B cell (primary cell): ENCODE results near the gene FKBP1B. TPM values are rescaled to one million over a fixed set of nuclear protein-coding genes. Genes with fewer than 3 reads are reported as not detected.

Experiments used
- ATAC-seq: fragments of 200-7000 bp; cut with Tn5 transposase; one replicate; pipeline ENCODE4 v1.10.0; 2021; ENCODE audit warnings: low read depth, mild to moderate bottlenecking, moderate number of reproducible peaks, moderate library complexity
- CTCF ChIA-PET: fragments of 350-600 bp; sonication (Branson Sonifier 250); formaldehyde crosslinking; loops from one replicate; lab custom pipeline; 2021; ENCODE audit warnings: antibody characterized with exemption, inconsistent platforms; lab: Charles Lee
- POLR2A ChIA-PET: fragments of 350-600 bp; sonication (Branson Sonifier 250); formaldehyde crosslinking; loops from one replicate; lab custom pipeline; 2021; ENCODE audit warnings: antibody characterized with exemption; lab: Charles Lee
- DNase-seq: peaks from one replicate; pipeline ENCODE4 v3.0.0; 2013
- H2AFZ ChIP-seq: 2 replicates; pipeline ENCODE4 v1.6.1; 2012; ENCODE audit warnings: mild to moderate bottlenecking, low read depth, low read length; ENCODE audit not compliant: insufficient read depth, poor library complexity, severe bottlenecking
- H3K27ac ChIP-seq, 2 donors: 1 replicate in 1 of 2; 2 replicates in 1 of 2; pipeline ENCODE4 v1.5.1; 2012 to 2013; ENCODE audit warnings: low read length in 2 of 2, mild to moderate bottlenecking in 2 of 2, moderate library complexity in 1 of 2
- H3K27me3 ChIP-seq, 4 experiments: fragments of 200-600 bp in 1 of 4; sonication (generic) in 1 of 4; replicated peaks in 1 of 4; 1 replicate in 2 of 4; 2 replicates in 2 of 4; pipeline versions ENCODE4 v1.6.1 to v1.7.0; 2013 to 2016; ENCODE audit warnings: low read length in 3 of 4, mild to moderate bottlenecking in 2 of 4, mixed read lengths in 1 of 4, moderate library complexity in 1 of 4; ENCODE audit not compliant: insufficient read depth in 4 of 4, control insufficient read depth in 3 of 4; ENCODE audit errors: control extremely low read depth in 1 of 4
- H3K36me3 ChIP-seq, 2 experiments: replicated peaks in 1 of 2; 1 replicate in 1 of 2; 2 replicates in 1 of 2; pipeline versions ENCODE4 v1.6.1 to v1.7.1; 2013; ENCODE audit warnings: low read length in 1 of 2; ENCODE audit not compliant: insufficient read depth in 2 of 2, control insufficient read depth in 1 of 2; ENCODE audit errors: control extremely low read depth in 1 of 2, extremely low read depth in 1 of 2
- H3K4me1 ChIP-seq, 2 donors: fragments of 200-600 bp in 1 of 2; sonication (generic) in 1 of 2; 1 replicate in 1 of 2; 2 replicates in 1 of 2; pipeline versions ENCODE4 v1.5.1 to v1.6.1; 2013 to 2017; ENCODE audit warnings: low read length in 2 of 2; ENCODE audit not compliant: control insufficient read depth in 2 of 2, insufficient read depth in 2 of 2
- H3K4me2 ChIP-seq: replicated peaks from 2 replicates; pipeline ENCODE3; 2012; ENCODE audit warnings: mild to moderate bottlenecking, low read depth, low read length; ENCODE audit not compliant: poor library complexity, severe bottlenecking
- H3K4me3 ChIP-seq, 5 experiments: fragments of 200-600 bp in 1 of 5; sonication (generic) in 1 of 5; 1 replicate in 3 of 5; 2 replicates in 2 of 5; pipeline versions ENCODE4 v1.5.1 to v1.7.0; 2011 to 2016; ENCODE audit warnings: low read length in 4 of 5, mild to moderate bottlenecking in 4 of 5, low read depth in 2 of 5, control low read depth in 1 of 5, moderate library complexity in 1 of 5; ENCODE audit not compliant: insufficient read depth in 1 of 5; ENCODE audit errors: control extremely low read depth in 1 of 5, extremely low read depth in 1 of 5
- H3K79me2 ChIP-seq: fragments of 200-600 bp; sonication (generic); one replicate; pipeline ENCODE4 v1.6.0; 2016; ENCODE audit warnings: low read length; ENCODE audit not compliant: control insufficient read depth, insufficient read depth
- H3K9ac ChIP-seq: fragments of 200-600 bp; sonication (generic); 2 replicates; pipeline ENCODE4 v1.6.1; 2017; ENCODE audit warnings: mild to moderate bottlenecking, low read length, moderate library complexity
- H3K9me3 ChIP-seq, 3 donors: one replicate each; pipeline versions ENCODE4 v1.6.1 to v1.7.1; 2013; ENCODE audit warnings: low read length in 2 of 3; ENCODE audit not compliant: control insufficient read depth in 2 of 3, insufficient read depth in 1 of 3; ENCODE audit errors: control extremely low read depth in 1 of 3
- H4K20me1 ChIP-seq: 2 replicates; pipeline ENCODE4 v1.6.0; 2012; ENCODE audit warnings: mild to moderate bottlenecking, low read length; ENCODE audit not compliant: insufficient read depth, control insufficient read depth, poor library complexity, severe bottlenecking
- H3K27ac Mint-ChIP-seq: one replicate; pipeline ENCODE4 v1.8.0; 2021; ENCODE audit warnings: mixed read lengths
- H3K27me3 Mint-ChIP-seq: one replicate; pipeline ENCODE4 v1.8.0; 2021; ENCODE audit warnings: mixed read lengths
- H3K4me1 Mint-ChIP-seq: one replicate; pipeline ENCODE4 v1.8.0; 2021; ENCODE audit warnings: mixed read lengths
- H3K4me3 Mint-ChIP-seq: one replicate; pipeline ENCODE4 v1.8.0; 2021; ENCODE audit warnings: mixed read lengths
- H3K9me3 Mint-ChIP-seq: one replicate; pipeline ENCODE4 v1.8.0; 2022; ENCODE audit warnings: mixed read lengths; ENCODE audit not compliant: insufficient read depth
- EZH2 ChIP-seq: IDR thresholded peaks from 2 replicates; pipeline ENCODE4 v1.6.1; 2012; ENCODE audit warnings: borderline replicate concordance, low read depth, mild to moderate bottlenecking, moderate library complexity, low read length; ENCODE audit not compliant: insufficient read depth, poor library complexity, severe bottlenecking
- WGBS: methylation state at CpG from one replicate; pipeline ENCODE4 v1.1.5; 2013; ENCODE audit warnings: missing lambda C conversion rate; ENCODE audit not compliant: insufficient coverage; 5-methylcytosine and 5-hydroxymethylcytosine counted together
- intact Hi-C: fragments of 100-400 bp; cut with micrococcal nuclease; formaldehyde crosslinking; loops from one replicate; pipeline ENCODE4 v1.10.0; 2022
- polyA plus RNA-seq: library from polyadenylated mRNA; depleted of rRNA; stranded (reverse); fragments of >200 nt; gene quantifications from 2 replicates; pipeline ENCODE4 v1.2.3, GENCODE V29; 2012
- total RNA-seq, 2 donors: library from RNA; stranded (reverse); fragments of 120-200 nt in 1 of 2; gene quantifications; 1 replicate in 1 of 2; 2 replicates in 1 of 2; pipeline versions ENCODE4 v1.2.3 to v1.2.4, GENCODE V29; 2013 to 2022
- TF ChIP-seq, protein P1 (sequence below): fragments of 200-600 bp; IDR thresholded peaks from one replicate; pipeline ENCODE4 v1.8.0; 2022; ENCODE audit warnings: antibody characterized with exemption, mild to moderate bottlenecking

The FKBP1B gene
- total and polyA plus RNA-seq, 2 donors (not counting 1 experiment from before 2014, with no cell fraction given): 0.85 to 3.8 TPM

- no peak overlapping the region for H3K27ac Mint-ChIP-seq
- ChIA-PET POLR2A (no interaction called here), CTCF (interaction anchor here (2.6 kb wide), 1 partner anchor 21 kb away, joined by 7 read pairs; the partner anchor contains the start of gene TP53I3)
These were observed 56.3 kb downstream of the FKBP1B start for GRCh38 chr2:24105816-24106215.

GRCh38 chr2:24106786-24107185 is 57.2 kb downstream of the FKBP1B start:
- H3K9ac ChIP-seq: no peak overlapping the region
- H2AFZ ChIP-seq: no peak overlapping the region
- H3K27me3 ChIP-seq: no peaks in the 10 kb centered on the region
- H4K20me1 ChIP-seq: no peaks in the 10 kb centered on the region
- H3K4me1 Mint-ChIP-seq: peaks cover 22% of the 10 kb centered on the region
- TF ChIP-seq, protein P1, sequence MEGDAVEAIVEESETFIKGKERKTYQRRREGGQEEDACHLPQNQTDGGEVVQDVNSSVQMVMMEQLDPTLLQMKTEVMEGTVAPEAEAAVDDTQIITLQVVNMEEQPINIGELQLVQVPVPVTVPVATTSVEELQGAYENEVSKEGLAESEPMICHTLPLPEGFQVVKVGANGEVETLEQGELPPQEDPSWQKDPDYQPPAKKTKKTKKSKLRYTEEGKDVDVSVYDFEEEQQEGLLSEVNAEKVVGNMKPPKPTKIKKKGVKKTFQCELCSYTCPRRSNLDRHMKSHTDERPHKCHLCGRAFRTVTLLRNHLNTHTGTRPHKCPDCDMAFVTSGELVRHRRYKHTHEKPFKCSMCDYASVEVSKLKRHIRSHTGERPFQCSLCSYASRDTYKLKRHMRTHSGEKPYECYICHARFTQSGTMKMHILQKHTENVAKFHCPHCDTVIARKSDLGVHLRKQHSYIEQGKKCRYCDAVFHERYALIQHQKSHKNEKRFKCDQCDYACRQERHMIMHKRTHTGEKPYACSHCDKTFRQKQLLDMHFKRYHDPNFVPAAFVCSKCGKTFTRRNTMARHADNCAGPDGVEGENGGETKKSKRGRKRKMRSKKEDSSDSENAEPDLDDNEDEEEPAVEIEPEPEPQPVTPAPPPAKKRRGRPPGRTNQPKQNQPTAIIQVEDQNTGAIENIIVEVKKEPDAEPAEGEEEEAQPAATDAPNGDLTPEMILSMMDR: no peak
- TF ChIP-seq EZH2: no peak
- H3K9me3 ChIP-seq: peaks cover 0 to 17% (median 9%) of the 10 kb centered on the region in 3 donors
- ChIA-PET CTCF (interaction anchor here (2.6 kb wide), 1 partner anchor 22 kb away, joined by 7 read pairs; the partner anchor contains the start of gene TP53I3), POLR2A (interaction anchor here (0.7 kb wide), 1 partner anchor 21 kb away, joined by 7 read pairs; no protein-coding TSS in a partner anchor)
- no peaks in the 10 kb centered on the region for H3K79me2 ChIP-seq
- H3K27ac ChIP-seq: no peak overlapping the region
- no peak overlapping the region for H3K4me3 Mint-ChIP-seq
- no peak overlapping the region for H3K4me3 ChIP-seq
- no peak overlapping the region for H3K27ac Mint-ChIP-seq
- peaks cover 18 to 22% of the 10 kb centered on the region in 2 donors for H3K4me1 ChIP-seq
- no peaks in the 10 kb centered on the region for H3K36me3 ChIP-seq
- no peak overlapping the region for H3K4me2 ChIP-seq
- no peaks in the 10 kb centered on the region for H3K27me3 Mint-ChIP-seq
- intact Hi-C loops: no loop called here
- ATAC-seq (no peak), DNase-seq (no peak)
- peaks cover 24% of the 10 kb centered on the region for H3K9me3 Mint-ChIP-seq

More at GRCh38 chr2:24105816-24106215, 56.3 kb downstream of the FKBP1B start:
- TF ChIP-seq, protein P1: no peak
- TF ChIP-seq EZH2: no peak
- DNase-seq (no peak), ATAC-seq (no peak)
- Histone ChIP-seq H3K79me2 (no peaks in the 10 kb centered on the region), H3K9ac (no peak overlapping the region), H3K36me3 (no peaks in the 10 kb centered on the region), H3K4me2 (no peak overlapping the region), H2AFZ (no peak overlapping the region), H3K27me3 (no peaks in the 10 kb centered on the region), H3K4me1 (peaks cover 18 to 22% of the 10 kb centered on the region in 2 donors), H3K27ac (no peak overlapping the region), H3K9me3 (peaks cover 0 to 17% (median 9%) of the 10 kb centered on the region in 3 donors), H4K20me1 (no peaks in the 10 kb centered on the region), H3K4me3 (no peak overlapping the region)
- WGBS: no CpG with 5 or more reads among the region's 2 CpGs
- H3K4me3 Mint-ChIP-seq: no peak overlapping the region
- H3K4me1 Mint-ChIP-seq: peaks cover 22% of the 10 kb centered on the region
- intact Hi-C loops: no loop called here
- H3K9me3 Mint-ChIP-seq: peaks cover 24% of the 10 kb centered on the region
- no peaks in the 10 kb centered on the region for H3K27me3 Mint-ChIP-seq
